ENCODE measurements around the gene LGALS9. TPM values are rescaled to one million over a fixed set of nuclear protein-coding genes. Genes with fewer than 3 reads are reported as not detected.

The LGALS9 gene
- total and polyA plus RNA-seq, 2 donors (not counting 3 experiments of a cell fraction or from before 2014, with no cell fraction given), result 52.4 to 65.2 TPM

- Histone ChIP-seq H3K4me2 (ENCODE audit: insufficient read depth, low read length) (no peak overlapping the region), H4K20me1 (replicated peaks; ENCODE audit: control insufficient read depth, extremely low read depth, insufficient read depth, low read length) (no peaks in the 10 kb centered on the region), H3K36me3 (ENCODE audit: control insufficient read depth in 2 of 2, extremely low read depth in 1 of 2, insufficient read depth in 2 of 2, low read length in 2 of 2) (no peaks in the 10 kb centered on the region), H3K27me3 (ENCODE audit: control insufficient read depth in 2 of 2, insufficient read depth in 2 of 2, low read length in 2 of 2) (no peaks in the 10 kb centered on the region), H3K27ac (ENCODE audit: insufficient read depth, low read depth, low read length) (no peak overlapping the region), H3K4me3 (replicated peaks in 1 of 3; ENCODE audit: insufficient read depth in 1 of 3, low read depth in 1 of 3, low read length in 3 of 3) (no peak overlapping the region), H3K9me3 (replicated peaks; ENCODE audit: control insufficient read depth, insufficient read depth, low read length) (no peaks in the 10 kb centered on the region), H2AFZ (ENCODE audit: low read depth, low read length) (no peak overlapping the region), H3K79me2 (ENCODE audit: control insufficient read depth, insufficient read depth, low read length) (no peaks in the 10 kb centered on the region), H3K9ac (replicated peaks; ENCODE audit: extremely low read depth, insufficient read depth, low read length) (no peak overlapping the region), H3K4me1 (ENCODE audit: control insufficient read depth, extremely low read depth, insufficient read depth, low read length) (no peaks in the 10 kb centered on the region), H3K9me1 (replicated peaks; ENCODE audit: control insufficient read depth, extremely low read depth, insufficient read depth, low read length) (no peaks in the 10 kb centered on the region)
- ChIA-PET CTCF (interaction anchor here (0.6 to 9.2 kb wide), 18 partner anchors 9 to 414 kb away, joined by 3 to 262 read pairs (median 5); no protein-coding TSS in a partner anchor), POLR2A (no interaction called here)
- no TSS peak for BruUV-seq (replicated peaks)
- DNase-seq (ENCODE audit: low read depth, low spot score), result no peak
- intact Hi-C loops (cut with micrococcal nuclease) (loop anchor here (1.0 to 5.0 kb wide), 4 partner anchors 42 to 414 kb away; no protein-coding TSS in a partner anchor), dilution Hi-C loops (cut with MboI; ENCODE audit: extremely low pct_ligation_motif_present, low sequenced_read_pairs) (no loop called here)
- TF ChIP-seq, protein P1, sequence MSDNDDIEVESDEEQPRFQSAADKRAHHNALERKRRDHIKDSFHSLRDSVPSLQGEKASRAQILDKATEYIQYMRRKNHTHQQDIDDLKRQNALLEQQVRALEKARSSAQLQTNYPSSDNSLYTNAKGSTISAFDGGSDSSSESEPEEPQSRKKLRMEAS (IDR thresholded peaks at IDR 0.05; ENCODE audit: insufficient read depth, insufficient read length), result no peak
- TF ChIP-seq GATA2 (IDR thresholded peaks at IDR 0.05; ENCODE audit: insufficient read depth, insufficient read length, low read depth, low read length) (no peak), JUN (IDR thresholded peaks at IDR 0.05; ENCODE audit: borderline replicate concordance, insufficient read depth, insufficient read length, low read depth) (no peak), POLR2A (IDR thresholded peaks at IDR 0.05; ENCODE audit: low read depth, low read length) (no peak), EZH2 (IDR thresholded peaks at IDR 0.05; ENCODE audit: borderline replicate concordance, low read depth, low read length, severe bottlenecking) (no peak), CTCF (IDR thresholded peaks at IDR 0.05; ENCODE audit: extremely low read depth in 1 of 2, insufficient read depth in 1 of 2, low read depth in 1 of 2, low read length in 2 of 2) (no peak), POLR2AphosphoS5 (IDR thresholded peaks at IDR 0.05; ENCODE audit: insufficient read depth, low read depth, low read length) (no peak), MYC (IDR thresholded peaks at IDR 0.05; ENCODE audit: low read depth, low read length) (no peak), FOS (IDR thresholded peaks at IDR 0.05; ENCODE audit: borderline replicate concordance, insufficient read depth, low read length) (no peak)
- FAIRE-seq, result no peak
Observed at GRCh38 chr17:27650836-27651235, 19.8 kb downstream of the LGALS9 start.

All from endothelial cell of umbilical vein (primary cell).